ENCODE results near the gene ASAP2. TPM values are rescaled to one million over a fixed set of nuclear protein-coding genes. Genes with fewer than 3 reads are reported as not detected.

ASAP2 gene
- polyA plus RNA-seq, 1 donor from 2014 or later, result 41.0 TPM

- Histone ChIP-seq H4K20me1 (ENCODE audit: insufficient read depth) (no peaks in the 10 kb centered on the region), H3K9me2 (ENCODE audit: insufficient read depth, low read length) (no peaks in the 10 kb centered on the region), H3K9me3 (ENCODE audit: low read length) (no peaks in the 10 kb centered on the region), H3K27me3 (ENCODE audit: insufficient read depth, low read depth, low read length) (no peaks in the 10 kb centered on the region), H3K4me3 (ENCODE audit: low read length) (no peak overlapping the region), H3K36me3 (ENCODE audit: insufficient read depth, low read length) (no peaks in the 10 kb centered on the region), H3K27ac (ENCODE audit: low read length) (no peak overlapping the region), H2AFZ (ENCODE audit: low read depth, low read length) (no peak overlapping the region), H3F3A (ENCODE audit: insufficient read depth, low read length, poor library complexity, severe bottlenecking) (no peaks in the 10 kb centered on the region), H3K4me2 (ENCODE audit: low read length) (no peak overlapping the region), H3K79me2 (replicated peaks; ENCODE audit: insufficient read depth, low read length) (no peaks in the 10 kb centered on the region), H3K9ac (ENCODE audit: low read length) (no peak overlapping the region)
- no peak for TF ChIP-seq TAF1 (IDR thresholded peaks at IDR 0.05; ENCODE audit: low read depth)
- no peak for TF ChIP-seq CTCF (IDR thresholded peaks at IDR 0.05; ENCODE audit: poor library complexity, severe bottlenecking)
- TF ChIP-seq REST (IDR thresholded peaks at IDR 0.05; ENCODE audit: borderline replicate concordance), result no peak
- no peak for TF ChIP-seq SMC3 (conservative IDR thresholded peaks at IDR 0.05; ENCODE audit: poor library complexity)
- TF ChIP-seq EZH2 (IDR thresholded peaks at IDR 0.05; ENCODE audit: borderline replicate concordance, insufficient read depth, low read length, poor library complexity, severe bottlenecking), result no peak
- no peak for TF ChIP-seq POLR2AphosphoS5 (IDR thresholded peaks at IDR 0.05)
- no peak for TF ChIP-seq EP300 (conservative IDR thresholded peaks at IDR 0.05; ENCODE audit: poor library complexity, severe bottlenecking)
- TF ChIP-seq RAD21 (conservative IDR thresholded peaks at IDR 0.05), result no peak
- TF ChIP-seq MXI1 (conservative IDR thresholded peaks at IDR 0.05; ENCODE audit: poor library complexity, severe bottlenecking), result no peak
Measured at GRCh38 chr2:9384521-9384920, 177.9 kb downstream of the ASAP2 start.

GRCh38 chr2:9385841-9386240, 179.2 kb downstream of the ASAP2 start:
- H4K20me1 ChIP-seq (ENCODE audit: insufficient read depth), result no peaks in the 10 kb centered on the region
- H3K4me2 ChIP-seq (ENCODE audit: low read length), result no peak overlapping the region
- no peak overlapping the region for H3K27ac ChIP-seq (ENCODE audit: low read length)
- no peak overlapping the region for H3K9ac ChIP-seq (ENCODE audit: low read length)
- no peaks in the 10 kb centered on the region for H3F3A ChIP-seq (ENCODE audit: insufficient read depth, low read length, poor library complexity, severe bottlenecking)
- no peaks in the 10 kb centered on the region for H3K9me2 ChIP-seq (ENCODE audit: insufficient read depth, low read length)
- no peaks in the 10 kb centered on the region for H3K36me3 ChIP-seq (ENCODE audit: insufficient read depth, low read length)
- H2AFZ ChIP-seq (ENCODE audit: low read depth, low read length), result no peak overlapping the region
- no peaks in the 10 kb centered on the region for H3K79me2 ChIP-seq (replicated peaks; ENCODE audit: insufficient read depth, low read length)
- TF ChIP-seq TAF1 (IDR thresholded peaks at IDR 0.05; ENCODE audit: low read depth) (no peak), MXI1 (conservative IDR thresholded peaks at IDR 0.05; ENCODE audit: poor library complexity, severe bottlenecking) (no peak), POLR2AphosphoS5 (IDR thresholded peaks at IDR 0.05) (no peak), CTCF (IDR thresholded peaks at IDR 0.05; ENCODE audit: poor library complexity, severe bottlenecking) (no peak), RAD21 (conservative IDR thresholded peaks at IDR 0.05) (no peak), EZH2 (IDR thresholded peaks at IDR 0.05; ENCODE audit: borderline replicate concordance, insufficient read depth, low read length, poor library complexity, severe bottlenecking) (no peak), EP300 (conservative IDR thresholded peaks at IDR 0.05; ENCODE audit: poor library complexity, severe bottlenecking) (no peak), SMC3 (conservative IDR thresholded peaks at IDR 0.05; ENCODE audit: poor library complexity) (no peak), REST (IDR thresholded peaks at IDR 0.05; ENCODE audit: borderline replicate concordance) (no peak)
- H3K9me3 ChIP-seq (ENCODE audit: low read length), result no peaks in the 10 kb centered on the region
- no peak overlapping the region for H3K4me3 ChIP-seq (ENCODE audit: low read length)
- no peaks in the 10 kb centered on the region for H3K27me3 ChIP-seq (ENCODE audit: insufficient read depth, low read depth, low read length)
